Neural progenitor cell (in vitro differentiated cells): Measurements from ENCODE around the gene ZNF622.

Experiments
- EZH2 ChIP-seq: fragments of 200-600 bp; sonication (generic); IDR thresholded peaks from 2 replicates; pipeline ENCODE4 v1.6.1; 2017; ENCODE audit warnings: antibody characterized with exemption, mild to moderate bottlenecking, moderate library complexity
- EZH2phosphoT487 ChIP-seq: fragments of 200-600 bp; sonication (generic); IDR thresholded peaks from 2 replicates; pipeline ENCODE4 v1.6.1; 2017; ENCODE audit warnings: antibody characterized with exemption
- TF ChIP-seq, protein P1 (sequence below): fragments of 200-600 bp; sonication (generic); IDR thresholded peaks from 2 replicates; pipeline ENCODE4 v1.5.1; 2017; ENCODE audit warnings: antibody characterized with exemption, mild to moderate bottlenecking

DNA sequence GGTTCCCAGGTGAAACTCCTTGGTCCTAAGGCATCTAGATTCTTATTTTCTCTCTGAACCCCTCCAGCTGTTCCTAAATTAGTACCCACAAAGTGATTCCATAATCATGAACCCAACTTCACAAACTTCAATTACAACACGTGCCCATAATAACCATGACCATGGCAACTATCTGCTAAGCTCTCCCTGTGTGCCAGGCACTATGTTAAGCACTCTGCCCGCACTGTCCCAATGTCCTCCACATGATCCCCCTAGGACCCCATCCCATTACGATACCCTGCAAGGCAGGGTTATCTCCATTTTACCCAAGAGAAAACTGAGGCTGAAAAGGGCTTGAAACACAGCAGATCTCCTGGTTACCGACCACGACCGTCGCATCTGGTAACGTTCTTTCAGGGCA, 25.3 kb upstream of the ZNF622 start:
- TF ChIP-seq, protein P1, sequence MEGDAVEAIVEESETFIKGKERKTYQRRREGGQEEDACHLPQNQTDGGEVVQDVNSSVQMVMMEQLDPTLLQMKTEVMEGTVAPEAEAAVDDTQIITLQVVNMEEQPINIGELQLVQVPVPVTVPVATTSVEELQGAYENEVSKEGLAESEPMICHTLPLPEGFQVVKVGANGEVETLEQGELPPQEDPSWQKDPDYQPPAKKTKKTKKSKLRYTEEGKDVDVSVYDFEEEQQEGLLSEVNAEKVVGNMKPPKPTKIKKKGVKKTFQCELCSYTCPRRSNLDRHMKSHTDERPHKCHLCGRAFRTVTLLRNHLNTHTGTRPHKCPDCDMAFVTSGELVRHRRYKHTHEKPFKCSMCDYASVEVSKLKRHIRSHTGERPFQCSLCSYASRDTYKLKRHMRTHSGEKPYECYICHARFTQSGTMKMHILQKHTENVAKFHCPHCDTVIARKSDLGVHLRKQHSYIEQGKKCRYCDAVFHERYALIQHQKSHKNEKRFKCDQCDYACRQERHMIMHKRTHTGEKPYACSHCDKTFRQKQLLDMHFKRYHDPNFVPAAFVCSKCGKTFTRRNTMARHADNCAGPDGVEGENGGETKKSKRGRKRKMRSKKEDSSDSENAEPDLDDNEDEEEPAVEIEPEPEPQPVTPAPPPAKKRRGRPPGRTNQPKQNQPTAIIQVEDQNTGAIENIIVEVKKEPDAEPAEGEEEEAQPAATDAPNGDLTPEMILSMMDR = no peak
- TF ChIP-seq EZH2phosphoT487 (no peak), EZH2 (no peak)
